Activated CD8-positive, alpha-beta memory T cell treated with anti-CD3 and anti-CD28 coated beads, Interleukin-2, amount 50 U/mL, for 4 hours (primary cell): ENCODE results near the gene RHOBTB1.
"Not testable (repeated sequence)": the region's sequence is repeated elsewhere in the genome, so short reads cannot be mapped to it uniquely, and the experiment has no call there.

Source experiments
- DNase-seq: peaks from one replicate; pipeline ENCODE4 v3.0.0-alpha.2; 2020

RHOBTB1 gene

GRCh38 chr10:60940446-60940845 lies 3.5 kb downstream of the RHOBTB1 start:
- DNase-seq = no peak

- no peak for DNase-seq
Measured at GRCh38 chr10:60937784-60938654, 6.0 kb downstream of the RHOBTB1 start.

- no peak for DNase-seq
Measured at GRCh38 chr10:60937022-60937421, 7.0 kb downstream of the RHOBTB1 start.

GRCh38 chr10:60934215-60935175 lies 9.5 kb downstream of the RHOBTB1 start:
- DNase-seq = no peak

- DNase-seq = no peak
Measured at GRCh38 chr10:60932756-60933155, 11.2 kb downstream of the RHOBTB1 start.

- DNase-seq = no peak
Measured at GRCh38 chr10:60930237-60930636, 13.7 kb downstream of the RHOBTB1 start.

GRCh38 chr10:60921633-60922032 lies 22.4 kb downstream of the RHOBTB1 start:
- DNase-seq = no peak

- no peak for DNase-seq
Measured at GRCh38 chr10:60920479-60920878, 23.5 kb downstream of the RHOBTB1 start.

- DNase-seq = no peak
Measured at GRCh38 chr10:60919551-60919950, 24.4 kb downstream of the RHOBTB1 start.

GRCh38 chr10:60917331-60918280 lies 26.4 kb downstream of the RHOBTB1 start:
- no peak for DNase-seq

- DNase-seq = no peak
Measured at GRCh38 chr10:60916025-60916424, 28.0 kb downstream of the RHOBTB1 start.

- DNase-seq = no peak
Measured at GRCh38 chr10:60914690-60915141, 29.3 kb downstream of the RHOBTB1 start.

- no peak for DNase-seq
Measured at GRCh38 chr10:60913657-60914056, 30.3 kb downstream of the RHOBTB1 start.

GRCh38 chr10:60913071-60913470 lies 30.9 kb downstream of the RHOBTB1 start:
- no peak for DNase-seq

GRCh38 chr10:60911715-60912114 lies 32.3 kb downstream of the RHOBTB1 start:
- no peak for DNase-seq

- no peak for DNase-seq
Measured at GRCh38 chr10:60911216-60911615, 32.8 kb downstream of the RHOBTB1 start.

GRCh38 chr10:60910543-60910942 lies 33.4 kb downstream of the RHOBTB1 start:
- no peak for DNase-seq

GRCh38 chr10:60908896-60909295 lies 35.1 kb downstream of the RHOBTB1 start:
- DNase-seq = no peak

GRCh38 chr10:60908031-60908430 lies 36.0 kb downstream of the RHOBTB1 start:
- no peak for DNase-seq

- no peak for DNase-seq
Measured at GRCh38 chr10:60907236-60907635, 36.7 kb downstream of the RHOBTB1 start.

GRCh38 chr10:60906825-60907224 lies 37.2 kb downstream of the RHOBTB1 start:
- DNase-seq = not testable (repeated sequence)

- no peak for DNase-seq
Measured at GRCh38 chr10:60906411-60906810, 37.6 kb downstream of the RHOBTB1 start.
